ENCODE measurements around the gene NR3C1.
A peak's percentile ranks its signal among the peaks of the same experiment; 100 is the strongest.
"Not testable (repeated sequence)": the region's sequence is repeated elsewhere in the genome, so short reads cannot be mapped to it uniquely, and the experiment has no call there.

Gene NR3C1

DNA sequence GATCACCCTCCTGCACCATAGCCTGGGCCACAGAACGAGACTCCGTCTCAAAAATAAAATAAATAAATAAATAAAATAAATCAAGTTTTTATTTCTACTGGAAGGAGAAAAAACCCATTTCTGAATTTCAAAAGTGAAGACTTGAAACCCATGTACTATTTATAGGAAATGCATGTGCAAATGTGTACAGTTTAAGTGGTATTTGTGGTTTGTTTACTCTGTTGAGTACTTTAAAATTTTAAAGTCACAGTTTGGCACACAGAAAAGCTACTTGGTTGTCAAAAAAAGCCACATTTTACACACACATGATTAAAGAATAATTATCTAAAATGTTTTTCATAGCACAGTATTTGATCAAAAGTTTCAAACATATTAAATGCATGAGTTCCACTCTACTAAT, 43.6 kb downstream of the NR3C1 start:
- no peak for DNase-seq

DNA sequence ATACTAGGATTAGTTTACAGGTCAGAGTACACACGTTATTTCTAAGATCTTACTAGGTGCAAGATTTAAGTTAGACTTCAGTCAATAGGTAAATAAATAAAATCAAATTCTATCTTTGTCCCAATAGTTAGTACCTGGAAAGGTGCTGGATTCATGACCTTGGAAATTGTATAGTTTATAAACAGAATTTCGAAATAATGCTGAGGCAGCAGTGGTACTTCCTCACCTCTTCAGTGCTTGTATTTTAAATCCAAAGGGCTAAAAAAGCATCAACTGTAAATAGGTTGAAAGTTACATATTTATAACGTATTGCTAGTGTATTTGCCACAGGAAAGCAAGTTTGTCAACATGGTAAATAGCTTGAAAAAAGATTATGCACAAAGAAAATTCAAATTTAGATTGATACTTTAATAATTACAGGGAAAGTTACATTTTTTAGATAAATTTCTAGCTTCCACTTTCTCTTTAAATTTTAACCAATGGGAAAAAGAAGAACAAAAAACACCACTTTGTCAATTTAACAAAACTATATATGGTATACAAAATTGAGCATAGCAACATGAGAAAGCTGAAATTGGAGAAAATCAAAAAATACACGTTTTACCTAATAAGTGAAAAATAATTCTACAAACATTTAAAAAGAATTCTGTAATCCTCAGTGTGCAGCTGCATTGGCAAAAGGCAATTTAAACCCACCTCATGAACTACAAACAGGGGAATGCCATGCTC, 46.5 kb downstream of the NR3C1 start:
- DNase-seq, result no peak

GRCh38 chr5:143355710-143356109, 47.8 kb downstream of the NR3C1 start:
- DNase-seq, result no peak

- DNase-seq, result peak; percentile 28
Observed at GRCh38 chr5:143354025-143354424, 49.5 kb downstream of the NR3C1 start.

- peak; percentile 45 for DNase-seq
Observed at GRCh38 chr5:143352691-143353090, 50.8 kb downstream of the NR3C1 start.

GRCh38 chr5:143350751-143351602, 52.5 kb downstream of the NR3C1 start:
- DNase-seq, result peak; percentile 61

DNA sequence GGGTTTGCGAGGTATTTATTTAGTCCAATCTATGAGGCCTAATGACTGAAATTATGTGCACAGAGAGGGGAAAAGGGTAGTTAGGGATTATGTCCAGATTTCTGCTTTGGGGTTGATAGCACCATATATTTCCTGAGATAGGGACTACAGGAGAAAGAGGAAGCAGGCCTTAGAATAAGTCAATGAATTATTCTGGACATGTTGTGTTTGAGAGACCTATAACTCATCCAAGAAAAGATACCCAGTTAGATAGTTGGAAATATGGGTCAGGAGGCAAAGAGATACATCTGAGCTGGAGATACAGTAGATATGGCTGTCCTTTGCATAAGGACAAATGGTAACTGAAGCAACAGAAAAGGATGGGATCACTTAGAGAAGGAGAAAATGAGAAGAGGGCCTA, 53.1 kb downstream of the NR3C1 start:
- DNase-seq, result no peak

- no peak for DNase-seq
Observed at GRCh38 chr5:143349177-143349576, 54.3 kb downstream of the NR3C1 start.

DNA sequence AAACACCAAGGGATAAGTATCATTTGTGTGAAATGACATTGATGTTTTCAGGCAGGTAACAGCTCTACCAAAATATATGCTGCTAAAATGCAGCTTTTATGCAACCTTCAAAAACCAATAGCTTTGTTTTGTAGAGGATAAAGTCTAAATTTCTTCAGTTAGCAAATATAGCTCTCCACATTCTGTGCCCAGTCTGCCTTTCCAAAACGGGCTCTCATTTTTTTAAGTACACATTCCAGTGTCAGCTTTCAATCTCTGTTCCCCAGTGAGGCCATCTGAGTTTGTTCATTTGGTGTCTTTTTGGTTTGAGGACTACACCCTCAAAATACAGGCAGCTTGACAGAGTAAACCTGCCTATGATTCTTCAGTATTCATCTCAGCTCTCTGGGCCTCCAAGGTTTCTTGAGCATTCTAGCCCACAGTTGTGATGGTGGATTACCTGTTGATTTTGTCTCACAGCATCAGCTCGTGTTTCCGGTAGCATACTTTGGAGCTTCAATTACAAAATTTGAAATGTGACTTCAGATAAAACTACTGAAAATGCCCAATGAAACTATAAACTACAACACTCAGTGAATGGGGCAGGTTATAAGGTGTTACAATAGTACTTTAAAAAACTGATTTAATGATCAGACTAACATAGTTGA, 55.7 kb downstream of the NR3C1 start:
- no peak for DNase-seq

DNA sequence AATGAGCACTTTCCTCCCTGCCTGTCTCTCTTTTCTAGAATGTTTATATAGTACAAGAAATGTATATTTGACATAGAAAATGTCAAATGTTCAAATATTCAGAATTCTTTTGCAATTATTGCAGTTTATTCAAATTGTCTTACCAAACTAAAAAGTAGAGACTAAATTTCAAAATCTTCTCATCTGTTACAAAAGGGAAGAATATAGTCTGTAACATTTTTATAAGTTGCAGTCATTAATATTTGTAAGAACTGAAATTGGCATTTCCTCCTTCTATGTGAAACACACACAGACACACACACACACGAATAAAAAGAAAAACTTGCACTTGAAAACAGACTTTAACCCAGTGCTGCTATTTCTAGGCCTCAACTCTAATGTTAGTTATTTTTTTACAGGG, 56.4 kb downstream of the NR3C1 start:
- no peak for DNase-seq

GRCh38 chr5:143345671-143346440, 57.6 kb downstream of the NR3C1 start:
- DNase-seq, result no peak

GRCh38 chr5:143343042-143343441, 60.4 kb downstream of the NR3C1 start:
- no peak for DNase-seq

- DNase-seq, result no peak
Observed at GRCh38 chr5:143342607-143343006, 60.9 kb downstream of the NR3C1 start.

DNA sequence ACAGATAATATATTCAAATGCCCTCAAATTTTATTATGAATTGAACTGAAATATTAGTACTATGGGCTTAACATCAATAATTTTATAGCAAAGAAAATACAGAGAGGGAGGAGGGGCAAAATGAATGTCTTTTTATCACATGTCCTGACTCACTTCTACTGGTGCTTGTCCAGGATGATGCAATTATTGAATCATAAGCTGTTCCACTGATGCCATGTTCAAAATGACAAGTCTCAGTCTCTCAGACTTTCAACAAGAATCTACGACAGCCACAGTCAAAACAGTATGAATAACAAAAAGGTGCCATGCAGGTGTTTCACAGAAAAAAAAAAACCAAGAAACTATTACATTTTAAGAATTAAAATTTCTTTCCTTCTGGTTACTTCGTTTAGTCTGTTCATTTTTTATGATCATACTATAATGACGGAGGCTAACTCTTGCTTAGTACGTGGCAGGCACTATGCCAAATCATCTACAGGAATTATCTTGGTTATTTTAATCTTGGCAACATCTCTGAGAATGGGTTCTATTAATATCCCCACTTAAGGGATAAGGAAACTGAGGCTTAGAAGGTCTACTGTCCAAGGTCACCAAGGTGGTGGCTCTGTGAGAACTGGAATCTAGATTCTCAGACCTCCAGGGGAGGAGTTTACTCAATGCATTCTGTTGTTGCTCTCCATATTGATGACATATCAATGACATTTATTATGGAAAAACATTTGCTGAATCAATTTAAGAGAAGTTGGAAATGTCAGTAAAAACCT, 61.5 kb downstream of the NR3C1 start:
- DNase-seq, result peak; percentile 42

- no peak for DNase-seq
Observed at GRCh38 chr5:143340891-143341685, 62.4 kb downstream of the NR3C1 start.

DNA sequence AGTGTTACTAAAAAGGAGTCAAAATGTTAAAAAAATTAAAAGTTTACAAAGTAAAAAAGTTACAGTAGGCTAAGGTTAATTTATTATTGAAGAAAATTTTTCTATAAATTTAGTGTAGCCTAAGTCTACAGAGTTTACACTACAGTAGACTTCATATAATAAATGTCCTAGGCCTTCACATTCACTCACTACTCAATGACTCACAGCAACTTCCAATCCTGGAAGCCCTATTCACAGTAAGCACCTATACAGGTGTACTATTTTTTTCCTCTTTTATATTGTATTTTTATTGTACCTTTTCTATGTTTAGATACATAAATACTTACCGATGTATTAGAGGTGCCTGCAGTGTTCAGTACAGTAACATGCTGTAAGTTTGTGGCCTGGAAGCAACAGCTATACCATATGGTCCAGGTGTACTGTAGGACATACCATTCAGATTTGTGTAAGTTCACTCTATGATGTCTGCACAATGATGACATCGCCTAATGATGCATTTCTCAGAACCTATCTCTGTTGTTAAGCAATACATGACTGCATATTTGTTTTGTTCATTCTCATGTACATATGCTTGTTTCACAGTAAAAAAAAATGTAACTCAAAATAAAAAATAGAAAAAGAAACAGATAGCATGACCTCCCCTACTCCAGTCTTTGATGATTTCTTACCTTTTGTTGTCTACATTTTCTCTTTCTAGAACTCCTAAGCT, 64.7 kb downstream of the NR3C1 start:
- DNase-seq, result no peak

DNA sequence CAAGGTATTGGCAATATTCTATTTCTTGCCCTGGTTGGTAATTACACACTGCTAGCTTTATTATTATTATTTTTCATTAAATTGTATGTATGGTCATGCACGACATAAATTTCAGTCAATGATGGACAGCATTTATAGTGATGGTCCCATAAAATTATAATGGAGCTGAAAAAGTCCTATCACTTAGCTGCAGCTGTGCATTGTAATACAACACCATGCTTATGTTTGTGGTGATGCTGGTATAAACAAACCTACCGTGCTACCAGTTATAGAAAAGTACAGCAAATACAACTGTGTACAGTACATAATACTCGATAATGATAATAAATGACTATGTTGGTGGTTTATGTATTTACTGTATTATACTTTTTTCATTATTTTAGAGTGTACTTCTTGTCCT, 65.5 kb downstream of the NR3C1 start:
- no peak for DNase-seq

DNA sequence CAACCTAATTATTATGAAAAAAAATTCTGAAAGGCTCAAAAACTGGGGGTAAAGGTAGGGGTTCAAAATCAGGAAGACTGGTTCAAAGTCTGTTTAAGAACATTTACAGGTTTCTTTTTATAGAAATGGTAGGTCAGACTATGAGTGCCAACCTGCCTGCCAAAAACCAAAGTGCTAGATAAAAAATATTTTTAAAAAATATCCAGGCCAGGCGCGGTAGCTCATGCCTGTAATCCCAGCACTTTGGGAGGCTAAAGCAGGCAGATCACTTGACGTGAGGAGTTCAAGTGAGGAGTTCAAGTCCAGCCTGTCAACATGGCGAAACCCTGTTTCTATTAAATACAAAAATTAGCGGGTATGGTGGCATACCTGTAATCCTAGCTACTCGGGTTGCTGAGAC, 67.0 kb downstream of the NR3C1 start:
- no peak for DNase-seq

GRCh38 chr5:143334903-143335302, 68.6 kb downstream of the NR3C1 start:
- DNase-seq, result no peak

DNA sequence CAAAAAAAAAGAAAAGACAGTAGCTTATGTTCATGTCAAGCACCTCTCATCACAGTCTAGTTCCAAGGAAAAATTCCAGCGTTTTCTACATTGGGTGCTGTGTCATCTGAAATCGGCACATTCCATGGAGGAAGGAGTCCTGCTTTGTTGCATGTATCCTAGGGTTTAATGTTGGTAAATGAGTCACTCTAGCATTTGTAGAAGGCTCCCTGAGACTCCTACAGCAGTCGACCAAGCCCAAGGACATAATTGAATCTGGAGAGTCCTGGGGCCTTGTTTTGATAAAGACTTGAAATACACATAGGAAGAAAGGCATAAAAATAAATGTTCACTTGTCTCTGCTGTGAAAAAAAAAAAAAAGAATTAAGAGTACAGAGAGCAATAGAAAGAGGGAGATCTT, 69.1 kb downstream of the NR3C1 start:
- not testable (repeated sequence) for DNase-seq

GRCh38 chr5:143331956-143332355, 71.5 kb downstream of the NR3C1 start:
- no peak for DNase-seq

Data from activated CD4-positive, alpha-beta T cell treated with anti-CD3 and anti-CD28 coated beads, Interleukin-2, Interleukin-6, amounts not matched to agents 100 ng/mL and 50 ng/mL, durations not matched to agents 16 hours and 8 hours (primary cell).